Measurements from ENCODE around the gene DPEP2NB.
"Not testable (repeated sequence)": the region's sequence is repeated elsewhere in the genome, so short reads cannot be mapped to it uniquely, and the experiment has no call there.

The DPEP2NB gene

DNA sequence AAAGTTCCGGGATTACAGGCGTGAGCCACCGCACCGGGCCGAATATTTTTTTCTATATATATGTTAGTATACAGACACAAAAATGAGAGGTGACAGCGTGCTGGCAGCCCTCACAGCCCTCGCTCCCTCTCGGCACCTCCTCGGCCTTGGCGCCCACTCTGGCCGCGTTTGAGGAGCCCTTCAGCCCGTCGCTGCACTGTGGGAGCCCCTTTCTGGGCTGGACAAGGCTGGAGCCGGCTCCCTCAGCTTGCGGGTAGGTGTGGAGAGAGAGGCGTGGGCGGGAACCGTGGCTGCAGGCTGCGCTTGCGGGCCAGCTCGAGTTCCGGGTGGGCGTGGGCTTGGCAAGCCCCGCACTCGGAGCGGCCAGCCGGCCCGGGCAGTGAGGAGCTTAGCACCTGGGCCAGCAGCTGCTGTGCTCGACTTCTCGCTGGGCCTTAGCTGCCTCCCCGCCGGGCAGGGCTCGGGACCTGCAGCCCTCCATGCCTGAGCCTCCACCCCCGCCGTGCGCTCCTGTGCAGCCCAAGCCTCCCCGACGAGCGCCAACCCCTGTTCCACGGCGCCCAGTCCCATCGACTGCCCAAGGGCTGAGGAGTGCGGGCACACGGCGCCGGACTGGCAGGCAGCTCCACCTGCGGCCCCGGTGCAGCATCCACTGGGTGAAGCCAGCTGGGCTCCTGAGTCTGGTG is 33.6 kb downstream of the DPEP2NB start:
- TF ChIP-seq, protein P1, sequence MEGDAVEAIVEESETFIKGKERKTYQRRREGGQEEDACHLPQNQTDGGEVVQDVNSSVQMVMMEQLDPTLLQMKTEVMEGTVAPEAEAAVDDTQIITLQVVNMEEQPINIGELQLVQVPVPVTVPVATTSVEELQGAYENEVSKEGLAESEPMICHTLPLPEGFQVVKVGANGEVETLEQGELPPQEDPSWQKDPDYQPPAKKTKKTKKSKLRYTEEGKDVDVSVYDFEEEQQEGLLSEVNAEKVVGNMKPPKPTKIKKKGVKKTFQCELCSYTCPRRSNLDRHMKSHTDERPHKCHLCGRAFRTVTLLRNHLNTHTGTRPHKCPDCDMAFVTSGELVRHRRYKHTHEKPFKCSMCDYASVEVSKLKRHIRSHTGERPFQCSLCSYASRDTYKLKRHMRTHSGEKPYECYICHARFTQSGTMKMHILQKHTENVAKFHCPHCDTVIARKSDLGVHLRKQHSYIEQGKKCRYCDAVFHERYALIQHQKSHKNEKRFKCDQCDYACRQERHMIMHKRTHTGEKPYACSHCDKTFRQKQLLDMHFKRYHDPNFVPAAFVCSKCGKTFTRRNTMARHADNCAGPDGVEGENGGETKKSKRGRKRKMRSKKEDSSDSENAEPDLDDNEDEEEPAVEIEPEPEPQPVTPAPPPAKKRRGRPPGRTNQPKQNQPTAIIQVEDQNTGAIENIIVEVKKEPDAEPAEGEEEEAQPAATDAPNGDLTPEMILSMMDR (IDR thresholded peaks at IDR 0.05; ENCODE audit: borderline replicate concordance, insufficient read depth, low read depth, low read length): no peak
- H3K4me3 ChIP-seq (ENCODE audit: low read depth, low read length): no peak overlapping the region

DNA sequence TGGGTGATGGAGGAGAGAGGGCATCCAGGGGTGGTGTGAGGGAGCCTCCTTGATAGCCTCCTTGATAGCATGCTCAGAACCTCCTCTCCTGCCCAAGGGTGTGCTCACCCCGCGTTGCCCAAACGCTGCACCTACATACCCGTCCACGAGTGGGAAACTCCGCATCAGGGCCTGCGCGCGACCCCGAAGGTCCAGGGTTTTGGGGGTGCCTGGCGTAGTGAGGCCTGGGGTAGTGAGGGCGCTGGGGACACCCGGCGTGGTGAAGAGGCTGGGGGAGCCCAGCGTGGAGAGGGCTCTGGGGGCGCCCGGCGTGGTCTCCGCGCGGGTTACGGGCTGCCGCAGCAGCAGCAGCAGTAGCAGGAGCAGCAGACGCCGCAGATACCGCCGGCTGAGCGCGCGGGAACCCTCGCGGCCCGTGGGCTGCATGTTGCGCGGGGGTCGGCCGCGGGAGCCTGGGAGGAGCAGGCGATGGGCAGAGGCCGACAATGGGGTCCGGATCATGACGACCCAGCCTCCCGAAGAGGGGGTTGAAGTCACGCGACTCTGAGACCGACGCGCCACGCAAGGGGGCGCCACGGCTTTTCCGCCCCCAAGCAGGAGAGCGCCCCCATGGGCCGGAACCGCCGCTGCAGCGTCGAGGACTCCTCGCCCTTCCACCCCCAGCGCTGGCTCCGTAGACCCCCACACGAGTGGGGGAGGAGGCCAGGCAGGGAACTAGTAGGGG is 35.6 kb downstream of the DPEP2NB start, which contains the start of gene DPEP3:
Gene DPEP3, minus strand, starts transcription at position 545 of the 724 bp plus-strand sequence. Its CDS starts 119 bp downstream, at position 426.
- H3K4me3 ChIP-seq (ENCODE audit: low read depth, low read length): no peak within 1 kb of the TSS
- TF ChIP-seq, protein P1 (IDR thresholded peaks at IDR 0.05; ENCODE audit: borderline replicate concordance, insufficient read depth, low read depth, low read length): peak; percentile 18; the same call in 1 of the 2 replicates

DNA sequence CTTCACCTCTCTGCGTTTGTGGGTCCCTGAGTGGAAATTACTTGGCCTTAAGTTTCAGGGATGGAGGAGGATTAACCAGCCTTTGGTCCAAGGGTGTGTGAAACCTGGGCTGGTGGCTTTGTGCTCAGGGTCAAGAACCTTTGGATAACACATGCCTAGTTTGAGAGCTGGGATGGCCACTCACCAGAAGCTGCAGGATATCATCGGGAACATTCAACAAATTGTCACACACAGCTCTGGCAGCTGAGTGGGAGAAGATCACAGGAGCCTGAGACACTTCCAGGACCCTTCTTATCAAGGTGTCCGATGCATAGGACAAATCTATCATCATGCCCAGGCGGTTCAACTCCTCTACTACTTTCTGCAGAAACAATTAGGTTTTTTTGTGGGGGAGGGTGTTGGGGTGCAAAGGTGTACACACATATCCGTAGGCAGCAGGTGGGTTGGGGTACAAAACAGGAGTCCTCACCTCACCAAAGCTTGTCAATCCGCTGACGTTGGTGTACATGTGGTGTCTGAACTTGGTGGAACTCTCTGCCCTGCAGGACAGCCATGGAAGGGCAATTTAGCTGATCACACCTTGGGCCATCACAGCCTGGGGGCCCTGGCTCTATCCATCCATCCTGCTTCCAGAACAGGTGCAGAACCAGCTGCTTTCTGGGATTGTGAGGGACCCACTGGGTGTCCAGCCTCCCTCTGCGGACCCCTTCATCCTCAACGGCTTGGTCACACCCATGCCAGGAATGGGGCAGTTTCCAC is 38.1 kb downstream of the DPEP2NB start:
- TF ChIP-seq, protein P1 (IDR thresholded peaks at IDR 0.05; ENCODE audit: borderline replicate concordance, insufficient read depth, low read depth, low read length): no peak
- no peak overlapping the region for H3K4me3 ChIP-seq (ENCODE audit: low read depth, low read length)

DNA sequence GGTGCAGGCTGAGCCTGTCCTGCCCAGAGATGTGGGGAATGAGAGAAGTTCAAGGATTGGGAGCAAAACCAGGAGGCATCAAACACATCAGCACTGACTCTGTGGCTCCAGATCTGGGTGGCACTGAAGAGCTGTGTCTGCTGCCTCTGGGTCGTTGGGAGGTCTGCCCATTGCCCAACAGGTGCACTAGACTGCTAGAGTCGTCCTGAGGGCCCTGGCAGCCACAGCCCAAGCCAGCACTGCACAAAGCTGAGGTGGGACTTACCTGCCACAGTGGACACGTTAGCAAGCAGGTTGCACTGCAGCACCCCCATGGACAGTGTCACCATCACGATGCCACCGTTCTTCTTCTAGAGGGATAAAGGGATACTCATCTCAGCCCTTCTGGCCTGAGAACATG is 38.7 kb downstream of the DPEP2NB start:
- TF ChIP-seq, protein P1 (IDR thresholded peaks at IDR 0.05; ENCODE audit: borderline replicate concordance, insufficient read depth, low read depth, low read length): no peak
- no peak overlapping the region for H3K4me3 ChIP-seq (ENCODE audit: low read depth, low read length)

DNA sequence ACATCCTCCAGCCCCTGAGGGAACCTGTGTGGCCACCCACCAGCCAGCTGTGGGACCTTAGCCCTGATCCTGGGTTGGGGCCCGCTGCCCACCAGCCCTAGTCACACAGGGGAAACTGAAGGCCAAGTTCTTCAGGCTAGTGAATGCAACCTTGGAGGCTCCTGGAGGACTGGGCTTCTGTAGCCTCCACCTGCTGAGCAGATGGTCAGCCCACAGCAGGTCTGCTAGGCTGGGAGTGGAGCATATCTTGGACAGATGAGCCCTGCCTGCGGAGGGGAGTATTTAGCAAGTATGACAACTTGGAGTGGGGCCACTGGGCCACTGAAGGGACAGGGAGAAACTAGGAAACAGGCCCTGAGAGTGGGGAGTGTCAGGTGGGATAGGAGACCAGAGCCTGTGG is 39.5 kb downstream of the DPEP2NB start:
- no peak overlapping the region for H3K4me3 ChIP-seq (ENCODE audit: low read depth, low read length)
- TF ChIP-seq, protein P1 (IDR thresholded peaks at IDR 0.05; ENCODE audit: borderline replicate concordance, insufficient read depth, low read depth, low read length): no peak

DNA sequence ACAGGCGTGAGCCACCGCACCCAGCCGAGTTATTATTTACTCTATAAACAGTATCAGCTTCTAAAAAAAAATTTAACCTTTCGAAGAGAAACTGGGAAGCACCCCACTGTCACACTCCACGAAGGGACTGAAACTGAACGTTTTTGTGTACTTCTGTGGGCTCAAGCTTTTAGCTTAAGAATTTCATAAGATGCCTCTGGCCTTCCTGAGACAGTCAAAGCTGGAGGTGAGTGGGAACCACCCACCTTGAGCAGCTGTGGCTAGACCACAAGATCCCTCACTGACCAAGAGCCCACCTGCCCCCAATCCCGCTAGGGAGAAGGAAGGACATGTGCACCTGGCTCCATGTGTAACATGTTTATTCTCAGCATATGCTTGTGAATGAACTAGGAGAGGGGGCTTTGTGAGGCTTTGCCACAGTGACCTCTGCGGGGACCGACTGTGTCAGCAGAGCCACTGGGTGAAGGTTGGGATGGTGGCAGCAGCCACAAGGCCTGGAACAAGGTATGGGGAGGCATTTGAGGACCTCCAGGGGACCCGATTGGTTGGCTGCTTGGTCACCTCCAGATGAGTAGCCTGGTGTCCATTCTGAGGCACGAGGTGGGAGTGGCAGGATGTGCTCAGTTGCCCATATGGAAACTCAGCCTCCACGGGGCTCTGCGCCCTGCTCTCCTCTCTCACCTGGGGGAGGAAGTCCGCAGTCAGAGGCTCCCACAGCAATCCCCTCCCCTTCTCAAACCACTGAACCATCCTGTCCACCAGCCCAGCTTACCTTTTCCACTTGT is 40.2 kb downstream of the DPEP2NB start:
- H3K4me3 ChIP-seq (ENCODE audit: low read depth, low read length): no peak overlapping the region
- TF ChIP-seq, protein P1 (IDR thresholded peaks at IDR 0.05; ENCODE audit: borderline replicate concordance, insufficient read depth, low read depth, low read length): no peak

DNA sequence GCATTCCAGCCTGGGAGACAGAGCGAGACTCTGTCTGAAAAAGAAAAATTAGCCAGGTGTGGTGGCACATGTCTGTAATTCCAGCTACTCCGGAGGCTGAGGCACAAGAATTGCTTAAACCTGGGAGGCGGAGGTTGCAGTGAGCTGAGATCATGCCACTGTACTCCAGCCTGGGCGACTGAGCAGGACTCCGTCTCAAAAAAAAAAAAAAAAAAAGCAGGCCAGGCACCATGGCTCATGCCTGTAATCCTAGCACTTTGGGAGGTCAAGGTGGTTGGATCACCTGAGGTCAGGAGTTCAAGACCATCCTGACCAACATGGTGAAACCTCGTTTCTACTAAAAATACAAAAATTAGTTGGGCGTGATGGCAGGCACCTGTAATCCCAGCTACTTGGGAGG is 43.4 kb downstream of the DPEP2NB start:
- H3K4me3 ChIP-seq (ENCODE audit: low read depth, low read length): not testable (repeated sequence)

Measured in GM12875 (cell line).